GM10266 (cell line): Measurements from ENCODE around the gene DNTT.
A peak's percentile ranks its signal among the peaks of the same experiment; 100 is the strongest.

Experiments used
- DNase-seq: peaks from one replicate; pipeline ENCODE4 v3.0.0; 2012; ENCODE audit errors: extremely low spot score
- TF ChIP-seq, protein P1 (sequence below): IDR thresholded peaks from 2 replicates; pipeline ENCODE4 v1.5.1; 2012; ENCODE audit warnings: mild to moderate bottlenecking, low read depth; ENCODE audit not compliant: control insufficient read depth, insufficient read depth; ENCODE audit errors: missing control alignments

DNTT gene

GRCh38 chr10:96287392-96288105 lies 16.7 kb upstream of the DNTT start:
- peak; percentile 30 for DNase-seq

DNA sequence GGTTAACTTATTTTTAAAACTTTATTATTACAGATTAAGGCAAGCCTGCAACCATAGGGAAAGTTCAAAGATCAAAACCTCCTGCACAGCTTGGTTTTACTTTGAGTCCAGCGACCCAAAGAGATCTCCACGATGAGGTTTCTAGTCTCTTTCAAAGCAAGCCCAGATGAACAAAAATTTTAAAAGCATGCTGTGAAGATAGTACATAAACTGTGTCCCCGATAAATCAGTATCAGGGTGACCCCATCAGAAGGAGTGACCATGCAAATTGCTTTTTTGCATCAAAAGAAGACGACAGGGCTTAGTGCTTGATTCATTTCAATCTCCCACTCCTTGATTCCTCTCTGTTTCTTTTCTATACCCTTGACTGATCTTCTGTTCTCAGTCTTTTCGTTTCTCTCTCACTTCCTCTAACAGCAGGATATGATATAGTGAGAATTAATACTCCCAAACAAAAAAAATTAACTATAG lies 16.0 kb upstream of the DNTT start:
- DNase-seq = peak; percentile 72
- TF ChIP-seq, protein P1, sequence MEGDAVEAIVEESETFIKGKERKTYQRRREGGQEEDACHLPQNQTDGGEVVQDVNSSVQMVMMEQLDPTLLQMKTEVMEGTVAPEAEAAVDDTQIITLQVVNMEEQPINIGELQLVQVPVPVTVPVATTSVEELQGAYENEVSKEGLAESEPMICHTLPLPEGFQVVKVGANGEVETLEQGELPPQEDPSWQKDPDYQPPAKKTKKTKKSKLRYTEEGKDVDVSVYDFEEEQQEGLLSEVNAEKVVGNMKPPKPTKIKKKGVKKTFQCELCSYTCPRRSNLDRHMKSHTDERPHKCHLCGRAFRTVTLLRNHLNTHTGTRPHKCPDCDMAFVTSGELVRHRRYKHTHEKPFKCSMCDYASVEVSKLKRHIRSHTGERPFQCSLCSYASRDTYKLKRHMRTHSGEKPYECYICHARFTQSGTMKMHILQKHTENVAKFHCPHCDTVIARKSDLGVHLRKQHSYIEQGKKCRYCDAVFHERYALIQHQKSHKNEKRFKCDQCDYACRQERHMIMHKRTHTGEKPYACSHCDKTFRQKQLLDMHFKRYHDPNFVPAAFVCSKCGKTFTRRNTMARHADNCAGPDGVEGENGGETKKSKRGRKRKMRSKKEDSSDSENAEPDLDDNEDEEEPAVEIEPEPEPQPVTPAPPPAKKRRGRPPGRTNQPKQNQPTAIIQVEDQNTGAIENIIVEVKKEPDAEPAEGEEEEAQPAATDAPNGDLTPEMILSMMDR = no peak

More at GRCh38 chr10:96287392-96288105, 16.7 kb upstream of the DNTT start:
- TF ChIP-seq, protein P1 = no peak

DNA sequence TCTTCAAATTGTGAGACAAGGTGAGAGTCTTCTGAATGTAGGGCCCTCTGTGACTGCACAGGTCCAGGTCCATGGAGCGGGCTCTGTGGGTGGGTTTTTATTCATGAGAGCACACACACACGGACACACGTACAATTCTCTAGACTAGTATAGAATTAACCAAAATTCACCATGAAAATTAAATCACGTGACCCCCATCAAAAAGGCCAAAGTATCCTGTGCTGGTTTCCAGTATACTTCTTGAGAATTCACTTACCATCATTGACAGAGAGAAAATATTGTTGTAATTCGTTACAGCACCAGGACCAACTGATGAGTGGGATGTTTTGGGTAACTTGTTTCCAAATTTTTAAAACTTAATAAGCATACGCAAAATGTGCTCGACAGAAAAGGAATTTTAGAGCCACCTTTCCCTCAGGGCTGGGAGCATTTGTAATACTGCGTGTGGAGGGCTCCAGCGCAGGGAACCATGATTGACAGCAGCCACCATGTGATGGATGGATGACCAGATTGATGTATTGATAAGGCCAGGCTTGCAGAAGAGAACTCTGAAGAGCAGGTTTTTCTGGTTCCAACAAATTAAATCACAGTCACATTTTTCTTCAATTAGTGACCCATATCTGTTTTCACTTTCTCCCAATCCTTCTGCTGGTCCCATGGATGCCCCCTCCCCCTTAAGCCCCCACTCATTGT lies 14.9 kb upstream of the DNTT start:
- TF ChIP-seq, protein P1 = no peak

GRCh38 chr10:96290368-96291133 lies 13.7 kb upstream of the DNTT start:
- DNase-seq = peak; percentile 29
- TF ChIP-seq, protein P1 = no peak

More for the DNA sequence above, 14.9 kb upstream of the DNTT start:
- DNase-seq = no peak

GRCh38 chr10:96292971-96293920 lies 11.0 kb upstream of the DNTT start:
- DNase-seq = peak; percentile 56
- TF ChIP-seq, protein P1 = peak; percentile 63

- TF ChIP-seq, protein P1 = no peak
- no peak for DNase-seq
Measured at GRCh38 chr10:96295475-96295874, 8.8 kb upstream of the DNTT start.
